ENCODE results near the gene ATXN10.
A peak's percentile ranks its signal among the peaks of the same experiment; 100 is the strongest.

The ATXN10 gene

GRCh38 chr22:45629469-45630089 is 42.1 kb upstream of the ATXN10 start:
- no peak for TF ChIP-seq CTCF (conservative IDR thresholded peaks at IDR 0.05; ENCODE audit: low read depth, low read length)
- no peak overlapping the region for H3K4me3 ChIP-seq (ENCODE audit: low read length)
- no peak for DNase-seq (ENCODE audit: low read depth)

- TF ChIP-seq CTCF (conservative IDR thresholded peaks at IDR 0.05; ENCODE audit: low read depth, low read length): no peak
- H3K4me3 ChIP-seq (ENCODE audit: low read length): no peak overlapping the region
- no peak for DNase-seq (ENCODE audit: low read depth)
These were observed 41.2 kb upstream of the ATXN10 start for GRCh38 chr22:45630436-45630835.

- DNase-seq (ENCODE audit: low read depth): no peak
- no peak for TF ChIP-seq CTCF (conservative IDR thresholded peaks at IDR 0.05; ENCODE audit: low read depth, low read length)
- no peak overlapping the region for H3K4me3 ChIP-seq (ENCODE audit: low read length)
These were observed 40.3 kb upstream of the ATXN10 start for GRCh38 chr22:45631140-45631840.

- no peak overlapping the region for H3K4me3 ChIP-seq (ENCODE audit: low read length)
- TF ChIP-seq CTCF (conservative IDR thresholded peaks at IDR 0.05; ENCODE audit: low read depth, low read length): no peak
- no peak for DNase-seq (ENCODE audit: low read depth)
These were observed 39.8 kb upstream of the ATXN10 start for GRCh38 chr22:45631841-45632238.

- H3K4me3 ChIP-seq (ENCODE audit: low read length): peak overlapping the region; percentile 25
- no peak for TF ChIP-seq CTCF (conservative IDR thresholded peaks at IDR 0.05; ENCODE audit: low read depth, low read length)
- no peak for DNase-seq (ENCODE audit: low read depth)
These were observed 38.7 kb upstream of the ATXN10 start for GRCh38 chr22:45632791-45633515.

GRCh38 chr22:45636683-45637082 is 35.0 kb upstream of the ATXN10 start:
- no peak for DNase-seq (ENCODE audit: low read depth)
- no peak for TF ChIP-seq CTCF (conservative IDR thresholded peaks at IDR 0.05; ENCODE audit: low read depth, low read length)
- no peak overlapping the region for H3K4me3 ChIP-seq (ENCODE audit: low read length)
